ENCODE measurements around the gene LUZP4. TPM values are rescaled to one million over a fixed set of nuclear protein-coding genes. Genes with fewer than 3 reads are reported as not detected.

The LUZP4 gene
- total and polyA plus RNA-seq, 10 of the 15 experiments (the other 5 are each of a cell fraction or from before 2014, with no cell fraction given) = not detected

DNA sequence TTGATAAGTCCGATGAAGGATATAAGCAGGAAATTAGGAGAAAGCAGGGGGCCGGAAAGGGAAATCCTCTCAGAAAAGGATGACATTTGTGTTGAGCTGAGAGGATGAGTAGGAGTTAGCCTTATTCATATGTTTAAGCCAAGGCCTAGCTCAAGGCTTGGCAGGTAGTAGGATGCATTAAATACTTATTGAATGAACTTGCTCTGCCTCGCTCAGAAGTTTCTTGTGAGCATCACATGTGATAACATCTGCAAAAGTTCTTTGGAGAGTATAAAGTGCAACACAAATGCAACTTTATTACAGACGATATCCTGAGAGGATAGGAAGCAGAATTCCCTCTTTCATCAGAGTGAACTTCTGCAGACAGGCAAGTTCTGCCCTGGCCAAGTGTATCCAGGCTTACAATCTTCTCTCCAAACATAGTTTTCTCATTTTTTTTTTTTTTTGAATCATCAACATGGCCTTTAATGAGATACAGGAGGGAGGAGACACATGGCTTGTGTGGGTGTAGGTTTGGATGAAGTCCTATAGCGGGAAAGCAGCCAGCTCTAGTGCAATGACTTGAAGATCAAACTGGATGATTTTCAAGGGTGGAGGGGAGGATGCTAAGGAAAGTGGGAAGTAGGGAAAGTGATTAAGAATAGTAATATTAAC is 48.1 kb downstream of the LUZP4 start (continued):
- TF ChIP-seq, protein P1, sequence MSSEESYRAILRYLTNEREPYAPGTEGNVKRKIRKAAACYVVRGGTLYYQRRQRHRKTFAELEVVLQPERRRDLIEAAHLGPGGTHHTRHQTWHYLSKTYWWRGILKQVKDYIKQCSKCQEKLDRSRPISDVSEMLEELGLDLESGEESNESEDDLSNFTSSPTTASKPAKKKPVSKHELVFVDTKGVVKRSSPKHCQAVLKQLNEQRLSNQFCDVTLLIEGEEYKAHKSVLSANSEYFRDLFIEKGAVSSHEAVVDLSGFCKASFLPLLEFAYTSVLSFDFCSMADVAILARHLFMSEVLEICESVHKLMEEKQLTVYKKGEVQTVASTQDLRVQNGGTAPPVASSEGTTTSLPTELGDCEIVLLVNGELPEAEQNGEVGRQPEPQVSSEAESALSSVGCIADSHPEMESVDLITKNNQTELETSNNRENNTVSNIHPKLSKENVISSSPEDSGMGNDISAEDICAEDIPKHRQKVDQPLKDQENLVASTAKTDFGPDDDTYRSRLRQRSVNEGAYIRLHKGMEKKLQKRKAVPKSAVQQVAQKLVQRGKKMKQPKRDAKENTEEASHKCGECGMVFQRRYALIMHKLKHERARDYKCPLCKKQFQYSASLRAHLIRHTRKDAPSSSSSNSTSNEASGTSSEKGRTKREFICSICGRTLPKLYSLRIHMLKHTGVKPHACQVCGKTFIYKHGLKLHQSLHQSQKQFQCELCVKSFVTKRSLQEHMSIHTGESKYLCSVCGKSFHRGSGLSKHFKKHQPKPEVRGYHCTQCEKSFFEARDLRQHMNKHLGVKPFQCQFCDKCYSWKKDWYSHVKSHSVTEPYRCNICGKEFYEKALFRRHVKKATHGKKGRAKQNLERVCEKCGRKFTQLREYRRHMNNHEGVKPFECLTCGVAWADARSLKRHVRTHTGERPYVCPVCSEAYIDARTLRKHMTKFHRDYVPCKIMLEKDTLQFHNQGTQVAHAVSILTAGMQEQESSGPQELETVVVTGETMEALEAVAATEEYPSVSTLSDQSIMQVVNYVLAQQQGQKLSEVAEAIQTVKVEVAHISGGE (CRISPR knock-in tag; IDR thresholded peaks at IDR 0.05) = no peak
- TF ChIP-seq CBX5 (IDR thresholded peaks at IDR 0.05; ENCODE audit: low read depth) = no peak
- no peak for TF ChIP-seq HDAC2 (IDR thresholded peaks at IDR 0.05)
- no peak for TF ChIP-seq SREBF1 (IDR thresholded peaks at IDR 0.05; ENCODE audit: low read length)
- no peak for TF ChIP-seq LARP7 (IDR thresholded peaks at IDR 0.05)
- TF ChIP-seq BCL11A (IDR thresholded peaks at IDR 0.05; ENCODE audit: low read depth, low read length) = no peak
- TF ChIP-seq JUND (IDR thresholded peaks at IDR 0.05; ENCODE audit: low read depth, low read length) = no peak

GRCh38 chrX:115339441-115340025 is 50.0 kb downstream of the LUZP4 start:
- BruUV-seq (replicated peaks) = no TSS peak
- Histone ChIP-seq H3K4me1 (ENCODE audit: control insufficient read depth, insufficient read depth, low read length) (no peaks in the 10 kb centered on the region), H3K79me2 (ENCODE audit: control insufficient read depth, insufficient read depth, low read length) (no peaks in the 10 kb centered on the region), H3K4me2 (ENCODE audit: control insufficient read depth, insufficient read depth) (no peak overlapping the region), H2AFZ (ENCODE audit: control insufficient read depth, low read depth, low read length) (no peak overlapping the region), H3K9ac (ENCODE audit: control insufficient read depth, insufficient read depth, low read length) (no peak overlapping the region), H3K9me3 (replicated peaks; ENCODE audit: control insufficient read depth, insufficient read depth, low read length) (no peaks in the 10 kb centered on the region), H3K27me3 (replicated peaks in 1 of 2; ENCODE audit: control insufficient read depth in 2 of 2, insufficient read depth in 2 of 2, low read length in 1 of 2) (no peaks in the 10 kb centered on the region), H4K20me1 (ENCODE audit: control insufficient read depth, insufficient read depth) (no peaks in the 10 kb centered on the region), H3K36me3 (ENCODE audit: control insufficient read depth in 2 of 2, insufficient read depth in 2 of 2, low read length in 1 of 2) (no peaks in the 10 kb centered on the region), H3K4me3 (no peak overlapping the region), H3K27ac (ENCODE audit: control insufficient read depth, insufficient read depth) (no peak overlapping the region)
- FAIRE-seq (no peak), ATAC-seq (no peak), DNase-seq (ENCODE audit: low read depth, low spot score) (no peak)
- ChIA-PET SMC1A (ENCODE audit: uncharacterized antibody, unreplicated experiment) (interaction anchor here (0.9 to 4.3 kb wide), 5 partner anchors 14 to 303 kb away, joined by 3 to 18 read pairs (median 3); no protein-coding TSS in a partner anchor), CTCF (interaction anchor here (1.2 to 14.9 kb wide), 5 partner anchors 9 to 312 kb away, joined by 3 to 216 read pairs (median 5); no protein-coding TSS in a partner anchor), POLR2A (no interaction called here), RAD21 (ENCODE audit: unreplicated experiment) (interaction anchor here (2.6 kb wide), 1 partner anchor 303 kb away, joined by 9 read pairs; no protein-coding TSS in a partner anchor)
- intact Hi-C loops (cut with micrococcal nuclease; ENCODE audit: unreplicated experiment) (no loop called here), in situ Hi-C loops (cut with MboI) (loop anchor here (10.0 kb wide), 1 partner anchor 225 kb away; the partner anchor contains the start of gene PLS3)
- 15% methylated on average over 3 of the region's 3 CpGs for WGBS (ENCODE audit: insufficient coverage, insufficient replicate concordance, low lambda C conversion rate, missing lambda C conversion rate)
- no peak for TF ChIP-seq RAD51 (IDR thresholded peaks at IDR 0.05)
- no peak for TF ChIP-seq RUNX3 (IDR thresholded peaks at IDR 0.05; ENCODE audit: low read length)
- TF ChIP-seq BCL11A (IDR thresholded peaks at IDR 0.05; ENCODE audit: low read depth, low read length) = no peak
- TF ChIP-seq DPF2 (IDR thresholded peaks at IDR 0.05) = no peak
- no peak for TF ChIP-seq SUZ12 (IDR thresholded peaks at IDR 0.05; ENCODE audit: unreplicated experiment)
- TF ChIP-seq, protein P2, sequence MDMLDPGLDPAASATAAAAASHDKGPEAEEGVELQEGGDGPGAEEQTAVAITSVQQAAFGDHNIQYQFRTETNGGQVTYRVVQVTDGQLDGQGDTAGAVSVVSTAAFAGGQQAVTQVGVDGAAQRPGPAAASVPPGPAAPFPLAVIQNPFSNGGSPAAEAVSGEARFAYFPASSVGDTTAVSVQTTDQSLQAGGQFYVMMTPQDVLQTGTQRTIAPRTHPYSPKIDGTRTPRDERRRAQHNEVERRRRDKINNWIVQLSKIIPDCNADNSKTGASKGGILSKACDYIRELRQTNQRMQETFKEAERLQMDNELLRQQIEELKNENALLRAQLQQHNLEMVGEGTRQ (IDR thresholded peaks at IDR 0.05; ENCODE audit: borderline replicate concordance, low read depth, low read length) = no peak
- no peak for TF ChIP-seq IRF4 (IDR thresholded peaks at IDR 0.05; ENCODE audit: low read depth, low read length)
